CD4-positive, alpha-beta memory T cell (primary cell): ENCODE results near the gene VPS18. TPM values are rescaled to one million over a fixed set of nuclear protein-coding genes. Genes with fewer than 3 reads are reported as not detected.
A peak's percentile ranks its signal among the peaks of the same experiment; 100 is the strongest.

ENCODE experiments used
- CTCF ChIA-PET: fragments of 350-600 bp; sonication (Branson Sonifier 250); formaldehyde crosslinking; loops from one replicate; lab custom pipeline; 2021; ENCODE audit warnings: inconsistent platforms; ENCODE audit not compliant: partially characterized antibody; lab: Charles Lee
- POLR2A ChIA-PET: fragments of 350-600 bp; sonication (Branson Sonifier 250); formaldehyde crosslinking; loops from one replicate; lab custom pipeline; 2021; ENCODE audit not compliant: partially characterized antibody; lab: Charles Lee
- DNase-seq, 5 donors: peaks; one replicate each; pipeline versions ENCODE4 v3.0.0 to v3.0.0-alpha.2; 2020 to 2022; ENCODE audit warnings: mixed read lengths in 1 of 5
- H3K27ac ChIP-seq: one replicate; pipeline ENCODE4 v1.7.0; 2013; ENCODE audit warnings: low read depth, low read length
- H3K27me3 ChIP-seq: 2 replicates; pipeline ENCODE4 v1.7.0; 2013; ENCODE audit warnings: mild to moderate bottlenecking, low read length, moderate library complexity; ENCODE audit not compliant: insufficient read depth
- H3K36me3 ChIP-seq: 2 replicates; pipeline ENCODE4 v1.7.0; 2013; ENCODE audit warnings: mild to moderate bottlenecking, low read length, moderate library complexity; ENCODE audit not compliant: insufficient read depth
- H3K4me1 ChIP-seq: 2 replicates; pipeline ENCODE4 v1.7.0; 2013; ENCODE audit warnings: mild to moderate bottlenecking, low read length, moderate library complexity; ENCODE audit not compliant: insufficient read depth
- H3K4me3 ChIP-seq, 2 donors: one replicate each; pipeline ENCODE4 v1.7.0; 2013; ENCODE audit warnings: low read length in 2 of 2, mild to moderate bottlenecking in 1 of 2
- H3K9me3 ChIP-seq, 2 donors: one replicate each; pipeline ENCODE4 v1.7.0; 2013; ENCODE audit warnings: low read length in 2 of 2, control low read depth in 1 of 2; ENCODE audit not compliant: control insufficient read depth in 1 of 2
- H3K27ac Mint-ChIP-seq, 7 donors: one replicate each; pipeline ENCODE4 v1.8.0; 2020 to 2021; ENCODE audit warnings: mixed read lengths in 7 of 7, mild to moderate bottlenecking in 6 of 7, inconsistent platforms in 3 of 7, moderate library complexity in 3 of 7
- H3K27me3 Mint-ChIP-seq, 2 donors: one replicate each; pipeline ENCODE4 v1.8.0; 2020 to 2021; ENCODE audit warnings: mixed read lengths in 2 of 2
- H3K36me3 Mint-ChIP-seq, 2 donors: one replicate each; pipeline ENCODE4 v1.8.0; 2020 to 2021; ENCODE audit warnings: mixed read lengths in 2 of 2, inconsistent platforms in 1 of 2, mild to moderate bottlenecking in 1 of 2
- H3K4me1 Mint-ChIP-seq, 4 donors: one replicate each; pipeline ENCODE4 v1.8.0; 2020 to 2021; ENCODE audit warnings: mixed read lengths in 4 of 4, mild to moderate bottlenecking in 1 of 4
- H3K4me3 Mint-ChIP-seq, 8 donors: one replicate each; pipeline ENCODE4 v1.8.0; 2020 to 2021; ENCODE audit warnings: mixed read lengths in 8 of 8, mild to moderate bottlenecking in 7 of 8, moderate library complexity in 6 of 8, inconsistent platforms in 3 of 8
- H3K9me3 Mint-ChIP-seq, 8 donors: one replicate each; pipeline ENCODE4 v1.8.0; 2020 to 2021; ENCODE audit warnings: mixed read lengths in 8 of 8, mild to moderate bottlenecking in 5 of 8, inconsistent platforms in 3 of 8, moderate library complexity in 1 of 8
- intact Hi-C: fragments of 100-400 bp; cut with micrococcal nuclease; formaldehyde crosslinking; loops from one replicate; pipeline ENCODE4 v1.15.1; 2023
- polyA plus RNA-seq, 2 donors: library from polyadenylated mRNA; unstranded; fragments of 300-500 nt; fragmentation: Illumina TruSeq; gene quantifications; one replicate each; pipeline ENCODE4 v1.2.3, GENCODE V29; 2021
- total RNA-seq, 2 experiments: library from RNA; stranded (reverse); gene quantifications; one replicate each; pipeline ENCODE4 v1.2.3, GENCODE V29; 2021

VPS18 gene
- total and polyA plus RNA-seq, 4 experiments from 2014 or later: 14.6 to 21.6 (median 19.4) TPM

GRCh38 chr15:40869686-40870085 lies 24.6 kb upstream of the VPS18 start:
- DNase-seq: no peak
- intact Hi-C loops: no loop called here
- peaks cover 6% of the 10 kb centered on the region for H3K4me1 ChIP-seq
- no peak overlapping the region for H3K4me3 ChIP-seq
- no peaks in the 10 kb centered on the region for H3K36me3 ChIP-seq
- ChIA-PET CTCF (interaction anchor here (2.6 kb wide), 1 partner anchor 24 kb away, joined by 9 read pairs; the partner anchor contains the start of gene VPS18), POLR2A (no interaction called here)
- peak overlapping the region in 1 of 7 donors; percentile 48 for H3K27ac Mint-ChIP-seq
- no peak overlapping the region for H3K27ac ChIP-seq
- H3K27me3 ChIP-seq: no peaks in the 10 kb centered on the region
- peaks cover 1% of the 10 kb centered on the region in 2 donors for H3K27me3 Mint-ChIP-seq
- no peaks in the 10 kb centered on the region for H3K9me3 ChIP-seq
- H3K4me1 Mint-ChIP-seq: peaks cover 2 to 19% (median 8%) of the 10 kb centered on the region in 4 donors
- H3K9me3 Mint-ChIP-seq: no peaks in the 10 kb centered on the region
- no peak overlapping the region for H3K4me3 Mint-ChIP-seq
- H3K36me3 Mint-ChIP-seq: no peaks in the 10 kb centered on the region

- H3K36me3 ChIP-seq: no peaks in the 10 kb centered on the region
- intact Hi-C loops: no loop called here
- no peaks in the 10 kb centered on the region for H3K9me3 Mint-ChIP-seq
- H3K4me1 ChIP-seq: peaks cover 6% of the 10 kb centered on the region
- H3K27ac Mint-ChIP-seq: peak overlapping the region in 2 of 7 donors; percentile 72
- H3K27me3 Mint-ChIP-seq: peaks cover 1% of the 10 kb centered on the region in 2 donors
- no peak overlapping the region for H3K4me3 ChIP-seq
- POLR2A ChIA-PET: interaction anchor here (1.3 kb wide), 1 partner anchor 13 kb away, joined by 4 read pairs; no protein-coding TSS in a partner anchor
- H3K9me3 ChIP-seq: no peaks in the 10 kb centered on the region
- H3K4me1 Mint-ChIP-seq: peaks cover 2 to 19% (median 8%) of the 10 kb centered on the region in 4 donors
- no peaks in the 10 kb centered on the region for H3K27me3 ChIP-seq
- CTCF ChIA-PET: interaction anchor here (2.0 to 2.6 kb wide), 2 partner anchors 10 to 23 kb away, joined by 5 to 9 read pairs; partner anchors contain the start of gene VPS18
- H3K27ac ChIP-seq: no peak overlapping the region
- no peak for DNase-seq
- H3K4me3 Mint-ChIP-seq: no peak overlapping the region
- H3K36me3 Mint-ChIP-seq: no peaks in the 10 kb centered on the region
These were observed 23.5 kb upstream of the VPS18 start for GRCh38 chr15:40870716-40871115.

GRCh38 chr15:40871749-40872617 lies 22.3 kb upstream of the VPS18 start:
- no peak overlapping the region for H3K27ac ChIP-seq
- no peaks in the 10 kb centered on the region for H3K27me3 ChIP-seq
- H3K36me3 ChIP-seq: no peaks in the 10 kb centered on the region
- peak overlapping the region in 2 of 7 donors; percentile 41 to 56 for H3K27ac Mint-ChIP-seq
- no peaks in the 10 kb centered on the region for H3K9me3 ChIP-seq
- H3K9me3 Mint-ChIP-seq: no peaks in the 10 kb centered on the region
- no peak overlapping the region for H3K4me3 ChIP-seq
- ChIA-PET POLR2A (no interaction called here), CTCF (interaction anchor here (1.9 to 3.2 kb wide), 5 partner anchors 9 to 22 kb away, joined by 4 to 15 read pairs (median 9); partner anchors contain the start of gene VPS18)
- H3K4me1 Mint-ChIP-seq: peaks cover 2 to 19% (median 8%) of the 10 kb centered on the region in 4 donors
- peaks cover 1% of the 10 kb centered on the region in 2 donors for H3K27me3 Mint-ChIP-seq
- intact Hi-C loops: no loop called here
- H3K4me1 ChIP-seq: peaks cover 6% of the 10 kb centered on the region
- DNase-seq: no peak
- H3K36me3 Mint-ChIP-seq: no peaks in the 10 kb centered on the region
- H3K4me3 Mint-ChIP-seq: peak overlapping the region in 6 of 8 donors; percentile 7 to 73 (median 56)

- ChIA-PET CTCF (interaction anchor here (0.8 to 3.2 kb wide), 6 partner anchors 9 to 23 kb away, joined by 3 to 15 read pairs (median 4); partner anchors contain the start of gene VPS18), POLR2A (interaction anchor here (0.9 kb wide), 1 partner anchor 21 kb away, joined by 3 read pairs; the partner anchor contains the start of gene VPS18)
- Mint-ChIP-seq H3K4me1 (peaks cover 2 to 19% (median 8%) of the 10 kb centered on the region in 4 donors), H3K27me3 (peaks cover 1% of the 10 kb centered on the region in 2 donors), H3K9me3 (no peaks in the 10 kb centered on the region), H3K27ac (no peak overlapping the region), H3K36me3 (no peaks in the 10 kb centered on the region), H3K4me3 (peak overlapping the region; percentile 67 to 93 (median 76))
- Histone ChIP-seq H3K4me1 (peaks cover 6% of the 10 kb centered on the region), H3K4me3 (peak overlapping the region in 1 of 2 donors; percentile 22), H3K9me3 (no peaks in the 10 kb centered on the region), H3K27me3 (no peaks in the 10 kb centered on the region), H3K27ac (no peak overlapping the region), H3K36me3 (no peaks in the 10 kb centered on the region)
- DNase-seq: no peak
- intact Hi-C loops: no loop called here
These were observed 21.2 kb upstream of the VPS18 start for GRCh38 chr15:40872791-40873693.

GRCh38 chr15:40873694-40874561 lies 20.3 kb upstream of the VPS18 start, which contains the start of gene RHOV:
Gene RHOV (minus strand): TSS chr15:40874234. CDS start chr15:40874139, 95 bp downstream.
- intact Hi-C loops: no loop called here
- peak; percentile 31 to 62 (median 37) for DNase-seq
- no peaks in the 10 kb centered on the region for H3K36me3 ChIP-seq
- CTCF ChIA-PET: interaction anchor here (0.8 to 3.2 kb wide), 7 partner anchors 8 to 23 kb away, joined by 3 to 15 read pairs (median 4); partner anchors contain the start of gene VPS18
- H3K4me1 Mint-ChIP-seq: peaks cover 2 to 19% (median 8%) of the 10 kb centered on the region in 4 donors
- no peaks in the 10 kb centered on the region for H3K9me3 ChIP-seq
- peak within 1 kb of the TSS; percentile 78 to 93 (median 88) for H3K4me3 Mint-ChIP-seq
- H3K4me1 ChIP-seq: peaks cover 6% of the 10 kb centered on the region
- no peaks in the 10 kb centered on the region for H3K27me3 ChIP-seq
- no peaks in the 10 kb centered on the region for H3K36me3 Mint-ChIP-seq
- POLR2A ChIA-PET: interaction anchor here (0.7 to 0.9 kb wide), 2 partner anchors 11 to 20 kb away, joined by 3 read pairs; partner anchors contain the start of gene VPS18
- H3K27ac ChIP-seq: no peak within 1 kb of the TSS
- H3K27ac Mint-ChIP-seq: no peak within 1 kb of the TSS
- peak within 1 kb of the TSS in 1 of 2 donors; percentile 44 for H3K4me3 ChIP-seq
- H3K27me3 Mint-ChIP-seq: peaks cover 1% of the 10 kb centered on the region in 2 donors
- H3K9me3 Mint-ChIP-seq: no peaks in the 10 kb centered on the region
